HepG2 (cell line): ENCODE results near the gene BBLN. TPM values are rescaled to one million over a fixed set of nuclear protein-coding genes. Genes with fewer than 3 reads are reported as not detected.

Experiments used
- AGO1 ChIP-seq: fragments of 200-400 bp; formaldehyde crosslinking; IDR thresholded peaks from 2 replicates; pipeline ENCODE4 v1.6.1; 2017; ENCODE audit warnings: mild to moderate bottlenecking, low read depth, low read length, moderate library complexity; ENCODE audit not compliant: poor library complexity, severe bottlenecking
- CC2D1A ChIP-seq: sonication (generic); formaldehyde crosslinking; IDR thresholded peaks from 2 replicates; pipeline ENCODE4 v1.8.1; 2023; ENCODE audit warnings: mild to moderate bottlenecking, missing genetic modification reagents
- DPF2 ChIP-seq: sonication (generic); formaldehyde crosslinking; IDR thresholded peaks from 2 replicates; pipeline ENCODE4 v1.4.0; 2020; ENCODE audit warnings: mild to moderate bottlenecking, low read depth, missing genetic modification reagents, borderline replicate concordance
- FIP1L1 ChIP-seq: fragments of 200-400 bp; formaldehyde crosslinking; IDR thresholded peaks from 2 replicates; pipeline ENCODE4 v1.6.1; 2018; ENCODE audit warnings: low read depth, mild to moderate bottlenecking, low read length, moderate library complexity, borderline replicate concordance; ENCODE audit not compliant: insufficient read depth
- HDAC1 ChIP-seq: sonication (generic); formaldehyde crosslinking; IDR thresholded peaks from 2 replicates; pipeline ENCODE4 v1.5.1; 2020; ENCODE audit warnings: mild to moderate bottlenecking, missing genetic modification reagents
- HNRNPLL ChIP-seq: fragments of 200-400 bp; formaldehyde crosslinking; IDR thresholded peaks from 2 replicates; pipeline ENCODE4 v1.6.1; 2017; ENCODE audit warnings: mild to moderate bottlenecking, low read depth, low read length; ENCODE audit not compliant: poor library complexity, severe bottlenecking
- ISX ChIP-seq: sonication (generic); formaldehyde crosslinking; conservative IDR thresholded peaks from 2 replicates; pipeline ENCODE4 v1.5.0; 2020; ENCODE audit warnings: missing genetic modification reagents
- KAT7 ChIP-seq: IDR thresholded peaks from 2 replicates; pipeline ENCODE4 v1.6.1; 2018; ENCODE audit warnings: borderline replicate concordance, missing compliant biosample characterization
- NFYB ChIP-seq: sonication (generic); formaldehyde crosslinking; IDR thresholded peaks from 2 replicates; pipeline ENCODE4 v1.4.0; 2020; ENCODE audit warnings: missing genetic modification reagents
- NPAS2 ChIP-seq: sonication (generic); formaldehyde crosslinking; IDR thresholded peaks from 2 replicates; pipeline ENCODE4 v1.8.0; 2022; ENCODE audit warnings: mild to moderate bottlenecking, missing genetic modification reagents, borderline replicate concordance
- NR2F2 ChIP-seq: IDR thresholded peaks from 2 replicates; pipeline ENCODE4 v1.6.1; 2012; ENCODE audit warnings: low read depth, inconsistent platforms, borderline replicate concordance
- SIX1 ChIP-seq: sonication (generic); formaldehyde crosslinking; IDR thresholded peaks from 2 replicates; pipeline ENCODE4 v1.4.0; 2020; ENCODE audit warnings: missing genetic modification reagents, borderline replicate concordance
- SRSF4 ChIP-seq: fragments of 200-400 bp; formaldehyde crosslinking; IDR thresholded peaks from one replicate; pipeline ENCODE4 v1.6.1; 2018; ENCODE audit warnings: mild to moderate bottlenecking, low read depth, low read length, moderate library complexity; ENCODE audit not compliant: poor library complexity, severe bottlenecking
- TAF15 ChIP-seq: fragments of 200-400 bp; formaldehyde crosslinking; IDR thresholded peaks from one replicate; pipeline ENCODE4 v1.6.1; 2018; ENCODE audit warnings: mild to moderate bottlenecking, low read depth, low read length; ENCODE audit not compliant: poor library complexity, severe bottlenecking
- THYN1 ChIP-seq: sonication (generic); formaldehyde crosslinking; IDR thresholded peaks from 2 replicates; pipeline ENCODE4 v1.8.1; 2023; ENCODE audit warnings: low read depth, mild to moderate bottlenecking, moderate library complexity, missing genetic modification reagents, borderline replicate concordance
- ZBTB7A ChIP-seq: sonication (generic); formaldehyde crosslinking; IDR thresholded peaks from 2 replicates; pipeline ENCODE4 v1.8.0; 2022; ENCODE audit warnings: mild to moderate bottlenecking, missing genetic modification reagents
- ZFYVE20 ChIP-seq: sonication (generic); formaldehyde crosslinking; IDR thresholded peaks from 2 replicates; pipeline ENCODE4 v1.8.0; 2023; ENCODE audit warnings: low read depth, mild to moderate bottlenecking, moderate library complexity, missing genetic modification reagents, borderline replicate concordance
- ZMYM3 ChIP-seq: sonication (generic); formaldehyde crosslinking; IDR thresholded peaks from 2 replicates; pipeline ENCODE4 v1.5.1; 2020; ENCODE audit warnings: mild to moderate bottlenecking, missing genetic modification reagents
- ZNF329 ChIP-seq: sonication (generic); formaldehyde crosslinking; IDR thresholded peaks from 2 replicates; pipeline ENCODE4 v1.9.0; 2021; ENCODE audit warnings: low read depth, mild to moderate bottlenecking, missing genetic modification reagents
- ZNF367 ChIP-seq: sonication (generic); formaldehyde crosslinking; IDR thresholded peaks from 2 replicates; pipeline ENCODE4 v1.4.0; 2020; ENCODE audit warnings: missing genetic modification reagents, borderline replicate concordance
- ZNF441 ChIP-seq: sonication (generic); formaldehyde crosslinking; IDR thresholded peaks from 2 replicates; pipeline ENCODE4 v1.7.0; 2021; ENCODE audit warnings: missing genetic modification reagents, borderline replicate concordance
- ZNF446 ChIP-seq: sonication (generic); formaldehyde crosslinking; IDR thresholded peaks from 2 replicates; pipeline ENCODE4 v1.5.0; 2020; ENCODE audit warnings: mild to moderate bottlenecking, missing genetic modification reagents
- ZNF713 ChIP-seq: sonication (generic); formaldehyde crosslinking; IDR thresholded peaks from 2 replicates; pipeline ENCODE4 v1.4.0; 2020; ENCODE audit warnings: mild to moderate bottlenecking, missing genetic modification reagents
- ZSCAN12 ChIP-seq: sonication (generic); formaldehyde crosslinking; IDR thresholded peaks from 2 replicates; pipeline ENCODE4 v1.9.0; 2021; ENCODE audit warnings: mild to moderate bottlenecking, missing genetic modification reagents
- ZSCAN21 ChIP-seq: sonication (generic); formaldehyde crosslinking; IDR thresholded peaks from 2 replicates; pipeline ENCODE4 v1.8.0; 2022; ENCODE audit warnings: mild to moderate bottlenecking, missing genetic modification reagents, moderate library complexity, borderline replicate concordance
- polyA plus RNA-seq, 8 experiments: library from polyadenylated mRNA; depleted of rRNA in 3 of 8; stranded (reverse) in 7 of 8; unstranded in 1 of 8; fragments of >200 nt; fragmentation: Illumina TruSeq in 4 of 8; extraction: Trizol in 4 of 8; gene quantifications; 2 replicates each; pipeline versions ENCODE4 v1.2.1 to v1.2.3, GENCODE V29; 2011 to 2016; ENCODE audit warnings: low read depth in 4 of 8, missing spikeins in 1 of 8, mixed read lengths in 1 of 8; ENCODE audit not compliant: insufficient read depth in 1 of 8
- total RNA-seq, 5 experiments: library from RNA; depleted of rRNA; stranded (reverse); fragments of >200 nt; fragmentation: Illumina TruSeq; extraction: Trizol; gene quantifications; 2 replicates each; pipeline ENCODE4 v1.2.3, GENCODE V29; 2016; ENCODE audit warnings: low read depth in 1 of 5
- TF ChIP-seq, protein P1 (sequence below): sonication (generic); formaldehyde crosslinking; IDR thresholded peaks from 2 replicates; pipeline ENCODE4 v1.4.0; 2020; ENCODE audit warnings: missing genetic modification reagents
- TF ChIP-seq, protein P2 (sequence below): sonication (generic); formaldehyde crosslinking; IDR thresholded peaks from 2 replicates; pipeline ENCODE4 v1.4.0; 2020; ENCODE audit warnings: mild to moderate bottlenecking, missing genetic modification reagents

The BBLN gene
- total and polyA plus RNA-seq, 2 of the 13 experiments (the other 11 are each of a cell fraction or from before 2014, with no cell fraction given) = 27.6 to 33.1 TPM

DNA sequence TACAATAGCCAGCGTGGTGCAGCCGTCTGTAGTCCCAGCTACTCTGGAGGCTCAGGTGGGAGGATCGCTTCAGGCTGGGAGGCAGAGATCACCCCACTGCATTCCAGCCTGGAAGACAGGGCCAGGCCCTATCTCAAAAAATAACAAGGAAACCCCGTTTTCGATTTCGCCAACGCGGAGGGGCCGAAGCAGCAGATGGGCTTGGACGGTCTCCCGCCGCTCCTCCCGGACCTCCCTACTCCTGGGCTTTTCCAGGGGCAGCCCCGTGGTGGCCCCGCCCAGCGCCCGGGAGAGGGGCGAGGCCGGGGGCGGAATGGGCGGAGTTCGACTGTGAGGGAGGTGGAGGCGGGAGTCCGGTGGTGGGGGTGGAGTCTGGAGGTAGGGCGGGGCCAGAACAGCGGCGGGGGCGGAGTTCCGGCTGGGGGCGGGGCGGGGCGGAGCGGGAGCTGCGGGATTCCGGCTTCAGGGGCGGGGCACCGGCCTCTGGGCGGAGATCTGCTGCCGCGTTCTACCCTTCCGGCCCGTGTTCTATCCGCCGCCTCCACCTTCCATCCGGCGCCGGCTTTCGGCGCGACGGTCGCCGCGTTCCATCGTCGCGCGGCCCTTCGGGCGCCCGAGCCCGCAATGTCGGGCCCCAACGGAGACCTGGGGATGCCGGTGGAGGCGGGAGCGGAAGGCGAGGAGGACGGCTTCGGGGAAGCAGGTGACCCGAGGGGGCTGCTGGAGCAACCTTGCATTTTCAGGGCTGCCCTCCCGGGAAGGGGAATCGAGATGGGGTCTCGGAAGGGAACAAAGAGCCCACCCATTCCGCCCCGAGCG, at the start of gene BBLN (continued):
- TF ChIP-seq TAF15 (no peak), NPAS2 (no peak), ZMYM3 (CRISPR knock-in tag) (no peak; the same call in 1 of the 2 replicates), NFYB (CRISPR knock-in tag) (no peak), HDAC1 (CRISPR knock-in tag) (peak; percentile 24), ZNF441 (peak; percentile 24; the same call in 1 of the 2 replicates), ZNF329 (CRISPR knock-in tag) (no peak), NR2F2 (no peak), KAT7 (CRISPR knock-in tag) (peak; percentile 70; the same call in 1 of the 2 replicates), AGO1 (no peak), ISX (CRISPR knock-in tag) (0 out of 2 replicates have a peak, but pooled peaks have one; percentile 59), ZNF367 (CRISPR knock-in tag) (no peak), ZFYVE20 (0 out of 2 replicates have a peak, but pooled peaks have one; percentile 58), CC2D1A (CRISPR knock-in tag) (no peak), ZNF446 (CRISPR knock-in tag) (no peak), ZSCAN21 (CRISPR knock-in tag) (no peak), ZSCAN12 (CRISPR knock-in tag) (no peak), ZBTB7A (CRISPR knock-in tag) (no peak), THYN1 (CRISPR knock-in tag) (no peak), HNRNPLL (peak; percentile 64), DPF2 (CRISPR knock-in tag) (no peak), SIX1 (CRISPR knock-in tag) (no peak), ZNF713 (CRISPR knock-in tag) (no peak), SRSF4 (no peak), FIP1L1 (no peak)
- TF ChIP-seq, protein P1, sequence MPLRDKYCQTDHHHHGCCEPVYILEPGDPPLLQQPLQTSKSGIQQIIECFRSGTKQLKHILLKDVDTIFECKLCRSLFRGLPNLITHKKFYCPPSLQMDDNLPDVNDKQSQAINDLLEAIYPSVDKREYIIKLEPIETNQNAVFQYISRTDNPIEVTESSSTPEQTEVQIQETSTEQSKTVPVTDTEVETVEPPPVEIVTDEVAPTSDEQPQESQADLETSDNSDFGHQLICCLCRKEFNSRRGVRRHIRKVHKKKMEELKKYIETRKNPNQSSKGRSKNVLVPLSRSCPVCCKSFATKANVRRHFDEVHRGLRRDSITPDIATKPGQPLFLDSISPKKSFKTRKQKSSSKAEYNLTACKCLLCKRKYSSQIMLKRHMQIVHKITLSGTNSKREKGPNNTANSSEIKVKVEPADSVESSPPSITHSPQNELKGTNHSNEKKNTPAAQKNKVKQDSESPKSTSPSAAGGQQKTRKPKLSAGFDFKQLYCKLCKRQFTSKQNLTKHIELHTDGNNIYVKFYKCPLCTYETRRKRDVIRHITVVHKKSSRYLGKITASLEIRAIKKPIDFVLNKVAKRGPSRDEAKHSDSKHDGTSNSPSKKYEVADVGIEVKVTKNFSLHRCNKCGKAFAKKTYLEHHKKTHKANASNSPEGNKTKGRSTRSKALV (CRISPR knock-in tag) = 0 out of 2 replicates have a peak, but pooled peaks have one; percentile 29
- TF ChIP-seq, protein P2, sequence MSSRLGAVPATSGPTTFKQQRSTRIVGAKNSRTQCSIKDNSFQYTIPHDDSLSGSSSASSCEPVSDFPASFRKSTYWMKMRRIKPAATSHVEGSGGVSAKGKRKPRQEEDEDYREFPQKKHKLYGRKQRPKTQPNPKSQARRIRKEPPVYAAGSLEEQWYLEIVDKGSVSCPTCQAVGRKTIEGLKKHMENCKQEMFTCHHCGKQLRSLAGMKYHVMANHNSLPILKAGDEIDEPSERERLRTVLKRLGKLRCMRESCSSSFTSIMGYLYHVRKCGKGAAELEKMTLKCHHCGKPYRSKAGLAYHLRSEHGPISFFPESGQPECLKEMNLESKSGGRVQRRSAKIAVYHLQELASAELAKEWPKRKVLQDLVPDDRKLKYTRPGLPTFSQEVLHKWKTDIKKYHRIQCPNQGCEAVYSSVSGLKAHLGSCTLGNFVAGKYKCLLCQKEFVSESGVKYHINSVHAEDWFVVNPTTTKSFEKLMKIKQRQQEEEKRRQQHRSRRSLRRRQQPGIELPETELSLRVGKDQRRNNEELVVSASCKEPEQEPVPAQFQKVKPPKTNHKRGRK = no peak
